GM10847 (cell line): ENCODE measurements around the gene PTCD2.

Experiments used
- POLR2A ChIP-seq: IDR thresholded peaks from 2 replicates; pipeline ENCODE4 v1.6.1; 2011; ENCODE audit not compliant: insufficient read length; ENCODE audit errors: extremely low read depth

PTCD2 gene

DNA sequence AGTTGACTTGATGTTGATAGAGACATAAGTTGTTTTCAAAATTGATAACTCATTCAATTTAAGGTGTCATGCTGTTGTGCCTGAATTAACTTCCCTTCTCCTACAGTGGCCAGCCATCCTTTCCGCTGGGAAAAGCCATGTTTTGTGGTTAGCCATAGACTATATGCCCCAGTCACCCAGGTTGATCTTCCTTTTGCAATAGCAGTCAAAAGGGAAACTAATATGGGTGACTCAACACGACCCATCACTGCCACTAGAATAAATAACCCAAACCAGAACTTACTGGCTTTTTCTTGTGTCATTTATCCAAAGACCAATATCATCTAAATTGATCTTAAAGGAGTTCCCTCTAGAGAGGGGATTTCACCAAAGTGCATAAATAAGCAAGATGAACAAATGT is 87.4 kb downstream of the PTCD2 start:
- TF ChIP-seq POLR2A = no peak

GRCh38 chr5:72408127-72408526 is 88.0 kb downstream of the PTCD2 start:
- no peak for TF ChIP-seq POLR2A

GRCh38 chr5:72408603-72409002 is 88.4 kb downstream of the PTCD2 start:
- TF ChIP-seq POLR2A = no peak

DNA sequence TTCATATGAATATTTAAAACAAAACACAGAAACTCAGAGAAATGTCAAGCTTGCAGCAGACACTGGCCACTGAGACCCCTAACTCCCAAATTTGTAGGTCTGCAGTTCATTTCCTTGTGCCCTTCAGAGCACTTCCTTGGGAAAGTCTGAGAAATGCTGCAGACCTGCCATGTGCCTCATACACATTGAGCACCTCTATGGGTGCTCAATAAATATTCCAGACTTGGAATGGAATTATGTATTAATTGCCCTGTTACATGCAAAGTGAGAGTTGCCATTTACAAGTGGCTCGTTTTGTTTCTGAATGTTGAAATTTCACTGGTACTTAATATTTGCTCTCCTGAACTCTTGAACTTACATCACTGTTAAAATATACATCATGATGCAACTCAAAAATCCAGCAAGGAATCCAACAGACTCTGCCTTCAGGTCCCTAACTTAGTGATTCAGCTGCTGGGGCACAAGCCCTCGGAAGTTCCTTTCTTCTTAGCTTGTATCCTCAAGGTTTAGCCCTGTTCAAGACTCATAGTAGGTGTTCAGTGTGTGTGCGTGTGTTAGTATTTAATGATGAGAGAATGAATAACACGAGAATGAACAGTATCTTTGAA is 90.6 kb downstream of the PTCD2 start:
- no peak for TF ChIP-seq POLR2A

GRCh38 chr5:72412283-72413055 is 92.3 kb downstream of the PTCD2 start:
- no peak for TF ChIP-seq POLR2A

GRCh38 chr5:72415616-72416325 is 95.6 kb downstream of the PTCD2 start:
- TF ChIP-seq POLR2A = no peak

DNA sequence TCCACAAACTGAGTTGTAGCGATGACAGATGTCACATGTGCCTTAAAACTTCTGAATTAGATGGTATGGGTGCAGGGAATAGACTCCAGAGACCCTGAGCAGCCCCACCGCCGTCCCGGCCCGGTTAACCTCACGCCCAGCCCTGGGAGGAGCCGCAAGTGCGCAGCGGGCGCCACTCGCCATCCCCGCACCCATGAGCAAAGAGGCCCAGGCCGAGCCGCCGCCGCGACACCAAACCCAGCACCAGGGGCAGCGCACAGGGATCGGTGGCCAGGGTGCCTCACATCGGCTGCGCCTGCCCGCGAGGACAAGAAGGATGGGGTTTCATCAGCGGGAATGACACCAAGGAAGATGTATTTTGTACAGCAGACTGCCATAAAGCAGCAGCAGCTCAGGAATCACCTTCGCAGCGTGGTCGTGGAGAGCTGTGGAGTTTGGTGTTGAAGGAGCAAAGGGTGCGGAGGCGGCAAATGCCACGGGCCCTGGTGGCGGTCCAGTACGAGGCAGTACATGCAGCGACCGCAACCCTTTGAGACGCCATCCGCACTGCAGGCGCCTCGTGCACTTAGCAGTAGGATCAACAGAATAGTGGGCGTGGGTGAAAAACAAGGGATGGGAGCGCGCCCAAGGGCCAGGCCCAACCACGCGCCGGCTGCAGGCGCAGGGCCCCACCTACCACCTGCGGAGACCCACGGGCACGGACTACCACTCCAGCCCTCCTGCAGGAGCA is 97.3 kb downstream of the PTCD2 start:
- TF ChIP-seq POLR2A = no peak
